Measurements from ENCODE around the gene EFHC1.

The EFHC1 gene

GRCh38 chr6:52564856-52565255, 144.7 kb downstream of the EFHC1 start:
- no peak for DNase-seq

- no peak for DNase-seq
Observed at GRCh38 chr6:52566201-52566600, 146.1 kb downstream of the EFHC1 start.

GRCh38 chr6:52566853-52567279, 146.7 kb downstream of the EFHC1 start:
- DNase-seq, result no peak

- DNase-seq, result no peak
Observed at GRCh38 chr6:52568320-52568719, 148.2 kb downstream of the EFHC1 start.

- no peak for DNase-seq
Observed at GRCh38 chr6:52570291-52570700, 150.2 kb downstream of the EFHC1 start.

GRCh38 chr6:52571099-52571755, 151.1 kb downstream of the EFHC1 start:
- DNase-seq, result no peak

- no peak for DNase-seq
Observed at GRCh38 chr6:52572536-52572935, 152.4 kb downstream of the EFHC1 start.

GRCh38 chr6:52573295-52573694, 153.2 kb downstream of the EFHC1 start:
- DNase-seq, result no peak
